Esophagus muscularis mucosa (tissue), 4 donors: ENCODE measurements around the gene APOA5. TPM values are rescaled to one million over a fixed set of nuclear protein-coding genes. Genes with fewer than 3 reads are reported as not detected.
A peak's percentile ranks its signal among the peaks of the same experiment; 100 is the strongest.

Experiments
- DNase-seq: peaks from one replicate; pipeline ENCODE4 v3.0.0-alpha.2; 2017; ENCODE audit errors: extremely low spot score
- H3K27ac ChIP-seq, 4 donors: fragments of 200-600 bp; sonication (generic); replicated peaks in 1 of 4; 1 replicate in 3 of 4; 2 replicates in 1 of 4; pipeline ENCODE4 v1.5.1; 2016 to 2019; ENCODE audit warnings: mild to moderate bottlenecking in 1 of 4
- H3K27me3 ChIP-seq, 4 donors: fragments of 200-600 bp; sonication (generic); one replicate each; pipeline versions ENCODE4 v1.5.1 to v1.6.0; 2016 to 2019
- H3K36me3 ChIP-seq, 4 donors: fragments of 200-600 bp; sonication (generic); one replicate each; pipeline ENCODE4 v1.5.1; 2016 to 2019
- H3K4me1 ChIP-seq, 4 donors: fragments of 200-600 bp; sonication (generic); one replicate each; pipeline ENCODE4 v1.5.1; 2016 to 2019
- H3K4me3 ChIP-seq, 4 donors: fragments of 200-600 bp; sonication (generic); 1 replicate in 2 of 4; 2 replicates in 2 of 4; pipeline ENCODE4 v1.5.1; 2016 to 2019; ENCODE audit warnings: mild to moderate bottlenecking in 4 of 4, moderate library complexity in 1 of 4
- H3K9me3 ChIP-seq, 4 donors: fragments of 200-600 bp; sonication (generic); 1 replicate in 3 of 4; 2 replicates in 1 of 4; pipeline ENCODE4 v1.5.1; 2016 to 2019
- CTCF ChIP-seq, 3 experiments: fragments of 200-600 bp in 2 of 3; fragments of 450-650 bp in 1 of 3; sonication (generic) in 2 of 3; IDR thresholded peaks; one replicate each; pipeline ENCODE4 v1.5.1; 2017 to 2019; ENCODE audit warnings: antibody characterized with exemption in 3 of 3, mild to moderate bottlenecking in 2 of 3, moderate library complexity in 1 of 3
- EP300 ChIP-seq: sonication (generic); formaldehyde crosslinking; IDR thresholded peaks from one replicate; pipeline ENCODE4 v1.6.1; 2017; ENCODE audit warnings: antibody characterized with exemption
- POLR2A ChIP-seq: fragments of 450-650 bp; IDR thresholded peaks from one replicate; pipeline ENCODE4 v1.6.1; 2017; ENCODE audit warnings: antibody characterized with exemption, moderate library complexity, mild to moderate bottlenecking, low read depth
- POLR2AphosphoS5 ChIP-seq, 2 donors: sonication (generic); formaldehyde crosslinking; IDR thresholded peaks; one replicate each; pipeline ENCODE4 v1.6.1; 2017; ENCODE audit warnings: antibody characterized with exemption in 2 of 2
- WGBS: methylation state at CpG from one replicate; pipeline ENCODE4 v1.1.5; 2018; 5-methylcytosine and 5-hydroxymethylcytosine counted together
- intact Hi-C: fragments of 100-400 bp; cut with DNase I; formaldehyde crosslinking; loops from one replicate; pipeline ENCODE4 v1.15.1; 2023
- total RNA-seq, 4 donors: library from RNA; depleted of rRNA; stranded (reverse); fragments of >200 nt; gene quantifications; one replicate each; pipeline versions ENCODE4 v1.1.0 to v1.2.1, GENCODE V29; 2016

The APOA5 gene
- total RNA-seq, 4 donors from 2014 or later, result not detected

DNA sequence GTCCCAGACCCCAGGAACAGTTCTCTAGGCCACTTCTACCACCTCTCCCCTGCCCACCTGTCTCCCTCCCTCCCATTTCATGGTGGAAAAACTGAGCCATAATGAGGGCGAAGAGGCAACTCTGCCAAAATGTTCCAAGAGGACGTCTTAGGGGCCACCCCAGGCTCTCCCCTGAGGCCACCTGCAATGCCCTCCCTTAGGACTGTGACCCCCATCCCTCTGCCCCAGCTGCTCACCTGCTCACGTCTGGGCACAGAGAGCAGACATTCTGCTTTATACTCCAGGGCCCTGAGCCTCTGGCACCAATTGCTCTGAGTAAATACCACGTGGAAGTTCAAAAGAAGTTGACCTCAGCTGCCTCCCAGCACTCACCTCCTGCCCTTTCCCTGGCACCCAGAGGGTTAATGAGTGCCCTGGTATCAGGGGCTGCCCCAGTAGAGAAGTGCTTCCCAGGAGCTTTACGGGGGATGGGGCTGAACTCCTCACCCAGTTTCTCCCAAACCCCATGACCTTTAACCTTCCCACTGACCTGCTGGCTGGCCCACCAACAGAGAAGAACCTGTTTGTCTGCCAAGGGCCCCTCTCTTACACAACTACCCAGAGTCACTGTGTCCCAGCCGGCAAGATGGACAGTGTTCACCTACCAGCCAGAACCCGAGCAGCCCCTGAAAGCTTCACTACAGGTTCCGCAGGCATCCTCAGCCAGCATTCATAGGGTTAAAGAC is 627 bp upstream of the APOA5 start:
- peaks cover 9 to 23% (median 14%) of the 10 kb centered on the region in 4 donors for H3K4me1 ChIP-seq
- DNase-seq, result no peak
- TF ChIP-seq EP300 (no peak), POLR2A (no peak), POLR2AphosphoS5 (IDR thresholded peaks at IDR 0.05) (no peak), CTCF (IDR thresholded peaks at IDR 0.05) (no peak)
- H3K36me3 ChIP-seq, result no peaks in the 10 kb centered on the region
- no peak overlapping the region for H3K4me3 ChIP-seq
- WGBS, result 86% methylated on average over 3 of the region's 8 CpGs
- no peak overlapping the region for H3K27ac ChIP-seq
- H3K27me3 ChIP-seq, result no peaks in the 10 kb centered on the region
- H3K9me3 ChIP-seq, result no peaks in the 10 kb centered on the region
- intact Hi-C loops, result loop anchor here (2.0 kb wide), 1 partner anchor 42 kb away; no protein-coding TSS in a partner anchor

DNA sequence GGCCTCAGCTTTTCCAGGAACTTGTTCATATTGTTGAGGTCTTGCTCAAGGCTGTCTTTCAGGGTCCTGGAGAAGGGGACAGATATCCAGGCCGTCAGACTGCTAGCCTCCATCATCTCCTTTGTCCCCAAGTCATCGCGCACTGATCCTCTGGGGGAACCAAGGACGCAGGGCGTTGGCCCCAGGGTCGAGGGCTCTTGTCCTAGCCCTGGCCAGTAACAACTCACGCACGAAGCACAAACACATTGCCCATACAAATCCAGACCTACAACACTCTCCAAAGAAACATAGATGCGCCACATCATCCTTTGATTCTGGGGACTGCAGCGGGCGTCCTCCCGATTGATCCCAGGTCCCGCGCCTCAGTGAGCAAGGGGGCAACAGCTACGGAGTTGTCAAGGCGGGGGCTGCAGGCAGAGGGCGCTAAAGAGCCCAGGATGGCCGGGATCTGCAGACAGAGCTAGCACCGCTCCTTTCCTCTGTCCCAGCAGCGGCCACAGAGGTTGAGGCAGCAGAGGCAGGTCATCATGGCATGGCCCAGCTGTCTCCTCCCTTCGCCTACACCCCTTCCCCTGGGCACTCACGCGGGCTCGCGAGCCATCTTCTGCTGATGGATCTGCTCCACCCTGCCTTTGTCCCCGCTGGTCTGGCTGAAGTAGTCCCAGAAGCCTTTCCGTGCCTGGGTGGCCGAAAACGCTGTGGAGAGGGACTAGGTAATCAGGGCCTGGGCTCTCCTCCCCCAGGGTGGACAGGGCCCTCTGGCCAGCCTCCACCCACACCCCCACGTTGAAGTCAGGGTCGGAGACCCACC is 472 bp downstream of the APOA5 start:
- peak; percentile 84 to 96 (median 92) for TF ChIP-seq CTCF (IDR thresholded peaks at IDR 0.05)
- no peak for TF ChIP-seq EP300
- TF ChIP-seq POLR2A, result no peak
- TF ChIP-seq POLR2AphosphoS5 (IDR thresholded peaks at IDR 0.05), result peak in 1 of 2 donors; percentile 50
- H3K4me3 ChIP-seq, result peak overlapping the region; percentile 0 to 42 (median 14)

GRCh38 chr11:116790167-116791001 is 1.3 kb downstream of the APOA5 start:
- TF ChIP-seq POLR2A (no peak), POLR2AphosphoS5 (IDR thresholded peaks at IDR 0.05) (no peak), CTCF (IDR thresholded peaks at IDR 0.05) (no peak), EP300 (no peak)
- H3K36me3 ChIP-seq, result peaks cover 7 to 14% (median 12%) of the 10 kb centered on the region in 4 donors
- H3K4me3 ChIP-seq, result no peak overlapping the region
- no peak for DNase-seq
- 83% methylated on average over 35 of the region's 53 CpGs for WGBS
- no peak overlapping the region for H3K27ac ChIP-seq
- intact Hi-C loops, result loop anchor here (2.0 kb wide), 1 partner anchor 316 kb away; no protein-coding TSS in a partner anchor
- peaks cover 20 to 38% (median 27%) of the 10 kb centered on the region in 4 donors for H3K4me1 ChIP-seq
- no peaks in the 10 kb centered on the region for H3K9me3 ChIP-seq
- H3K27me3 ChIP-seq, result no peaks in the 10 kb centered on the region

More for the DNA sequence above, 472 bp downstream of the APOA5 start:
- Histone ChIP-seq H3K9me3 (no peaks in the 10 kb centered on the region), H3K36me3 (peaks cover 0 to 5% (median 4%) of the 10 kb centered on the region in 4 donors), H3K27me3 (no peaks in the 10 kb centered on the region), H3K27ac (no peak overlapping the region), H3K4me1 (peaks cover 20 to 32% (median 25%) of the 10 kb centered on the region in 4 donors)
- DNase-seq, result no peak
- intact Hi-C loops, result loop anchor here (2.0 kb wide), 1 partner anchor 316 kb away; no protein-coding TSS in a partner anchor
- 27% methylated on average over 20 of the region's 31 CpGs for WGBS

DNA sequence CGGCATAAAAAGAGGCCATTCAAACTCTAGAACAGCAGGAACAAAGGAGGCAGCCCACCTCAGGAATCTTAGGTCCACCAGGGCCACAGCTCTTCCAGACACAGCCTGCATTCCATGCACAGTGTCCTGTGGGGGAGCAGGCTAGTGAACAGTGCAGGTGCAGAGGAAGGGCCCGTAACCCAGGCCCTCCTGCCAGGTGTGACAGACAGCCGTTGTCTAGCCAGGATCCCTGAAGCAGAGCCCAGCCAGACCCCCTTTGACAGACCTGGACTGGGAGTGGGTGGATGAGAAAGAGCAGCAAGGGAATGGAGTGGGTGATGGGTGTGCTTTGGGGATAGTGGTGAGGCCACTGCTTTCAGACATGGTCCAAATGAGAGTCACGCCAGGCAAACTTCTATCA is 2.7 kb downstream of the APOA5 start:
- H3K4me1 ChIP-seq, result peaks cover 20 to 38% (median 27%) of the 10 kb centered on the region in 4 donors
- no peak overlapping the region for H3K4me3 ChIP-seq
- H3K36me3 ChIP-seq, result peaks cover 21 to 28% (median 25%) of the 10 kb centered on the region in 4 donors
- peak overlapping the region in 1 of 4 donors; percentile 85 for H3K27ac ChIP-seq
- intact Hi-C loops, result no loop called here
- no peak for TF ChIP-seq POLR2AphosphoS5 (IDR thresholded peaks at IDR 0.05)
- no peak for DNase-seq
- no peaks in the 10 kb centered on the region for H3K9me3 ChIP-seq
- 97% methylated on average over 4 of the region's 4 CpGs for WGBS
- H3K27me3 ChIP-seq, result no peaks in the 10 kb centered on the region
